HG02981 (cell line): ENCODE results near the gene UNC13B.
"Not testable (repeated sequence)": the region's sequence is repeated elsewhere in the genome, so short reads cannot be mapped to it uniquely, and the experiment has no call there.

Source experiments
- ATAC-seq: cut with Tn5 transposase; IDR thresholded peaks from one replicate; pipeline ENCODE4 v1.9.1; 2021; ENCODE audit warnings: mild to moderate bottlenecking, moderate library complexity; ENCODE audit not compliant: unreplicated experiment

UNC13B gene

DNA sequence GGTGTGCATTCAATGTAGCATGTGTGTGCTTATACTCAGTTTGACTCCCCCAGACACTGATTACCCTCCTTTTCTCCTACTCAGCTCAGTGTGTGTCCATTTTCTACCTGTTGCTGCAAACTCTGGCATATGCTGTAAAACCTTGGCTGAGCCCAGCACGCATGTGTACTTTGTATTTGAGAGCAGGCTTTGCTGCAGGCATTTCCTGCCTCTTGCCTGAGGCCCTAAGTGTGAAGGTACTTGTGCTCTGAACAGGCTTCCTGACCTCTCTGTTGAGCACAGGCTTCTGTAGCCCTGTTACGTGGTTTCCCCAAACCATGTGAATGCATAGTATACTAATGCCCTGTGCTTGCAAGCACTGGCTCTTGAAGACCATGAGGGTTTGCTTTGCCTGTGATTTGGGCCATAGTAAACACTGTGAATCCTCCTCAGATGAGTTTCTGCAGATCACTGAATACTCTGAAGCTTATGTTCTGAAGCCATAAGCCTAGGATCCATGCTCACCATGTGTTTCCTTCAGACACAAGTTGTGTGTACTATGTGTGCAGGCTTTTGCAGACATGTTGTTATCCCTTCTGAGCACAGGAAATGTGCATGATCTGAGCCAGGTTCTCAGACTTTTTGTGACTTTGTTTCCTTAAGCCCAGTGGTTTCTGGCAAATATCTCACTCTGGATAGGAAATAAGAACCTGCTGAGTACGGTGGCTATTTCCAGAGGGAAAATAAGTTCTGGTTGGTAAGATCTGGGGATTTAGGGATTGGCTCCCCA, 203.2 kb downstream of the UNC13B start:
- no peak for ATAC-seq

DNA sequence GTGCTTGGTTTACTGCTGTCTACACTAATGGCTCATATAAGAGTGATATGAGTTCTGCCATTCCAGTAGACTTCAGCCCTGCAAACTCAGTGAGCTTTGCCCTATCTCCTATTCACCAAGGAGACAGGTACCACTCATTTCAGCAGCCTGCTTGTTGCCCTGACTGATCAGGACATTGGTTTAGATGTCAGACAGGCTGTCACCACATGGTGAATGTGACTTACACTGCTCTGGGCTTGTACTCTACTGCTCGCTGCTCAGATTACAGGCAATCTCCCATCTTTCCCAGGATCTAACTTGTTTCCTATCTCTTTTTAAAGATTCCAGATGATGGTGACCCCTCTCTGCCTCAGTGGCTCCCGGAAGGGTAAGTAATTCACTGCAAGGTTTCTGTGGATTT, 204.8 kb downstream of the UNC13B start:
- ATAC-seq: no peak

DNA sequence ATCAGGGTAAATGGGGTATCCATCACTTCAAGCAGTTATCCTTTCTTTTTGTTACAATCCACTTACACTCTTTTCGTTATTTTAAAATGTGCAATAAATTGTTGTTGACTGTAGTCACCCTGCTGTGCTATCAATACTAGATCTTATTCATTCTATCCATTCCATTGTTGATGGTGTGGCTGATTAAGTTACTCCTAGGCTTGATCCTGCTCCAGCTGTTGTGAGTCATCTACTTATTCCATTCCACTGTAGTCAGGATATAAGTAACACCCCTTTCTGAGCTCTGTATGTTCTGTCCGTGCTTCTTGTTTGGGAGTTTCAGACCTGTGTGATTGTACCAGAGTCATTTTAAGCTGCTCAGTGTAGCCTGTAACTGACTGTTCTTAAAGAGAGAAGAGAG, 205.6 kb downstream of the UNC13B start:
- no peak for ATAC-seq

DNA sequence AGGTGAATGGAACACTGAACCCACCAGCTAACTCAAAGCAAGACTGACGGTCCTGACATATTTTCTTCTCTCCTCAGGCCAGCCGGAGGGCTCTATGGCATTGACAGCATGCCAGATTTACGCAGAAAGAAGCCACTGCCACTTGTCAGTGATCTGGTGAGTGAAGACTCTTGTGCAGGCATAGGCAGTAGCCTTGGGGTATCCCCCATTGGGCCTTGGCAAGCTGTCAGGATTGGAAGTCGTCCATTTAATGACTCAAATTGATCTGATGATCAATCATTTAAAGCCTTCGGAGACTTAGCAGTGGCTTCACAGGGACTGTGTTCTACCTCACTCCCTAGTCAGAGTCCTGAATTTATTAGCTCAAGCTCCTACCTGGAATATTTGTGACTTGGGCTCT, 208.4 kb downstream of the UNC13B start:
- ATAC-seq: no peak

DNA sequence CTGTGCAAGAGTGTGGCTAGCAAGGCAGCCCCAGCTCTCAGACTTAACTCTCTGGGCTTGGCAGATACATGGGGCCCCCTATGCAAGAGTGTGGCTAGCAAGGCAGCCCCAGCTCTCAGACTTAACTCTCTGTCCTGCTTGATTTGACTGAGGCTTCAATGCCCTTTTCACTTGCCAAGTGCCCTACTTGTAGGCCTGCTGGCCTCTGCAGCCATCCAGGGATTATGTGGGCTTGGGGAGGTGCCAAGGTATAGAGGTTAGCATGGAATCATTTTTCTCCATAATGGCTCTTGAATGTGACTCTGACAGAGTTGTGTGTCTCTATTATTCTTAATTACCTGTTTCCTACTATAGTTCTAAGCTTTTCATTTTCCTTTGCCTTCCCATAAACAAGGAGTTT, 212.6 kb downstream of the UNC13B start:
- ATAC-seq: no peak

DNA sequence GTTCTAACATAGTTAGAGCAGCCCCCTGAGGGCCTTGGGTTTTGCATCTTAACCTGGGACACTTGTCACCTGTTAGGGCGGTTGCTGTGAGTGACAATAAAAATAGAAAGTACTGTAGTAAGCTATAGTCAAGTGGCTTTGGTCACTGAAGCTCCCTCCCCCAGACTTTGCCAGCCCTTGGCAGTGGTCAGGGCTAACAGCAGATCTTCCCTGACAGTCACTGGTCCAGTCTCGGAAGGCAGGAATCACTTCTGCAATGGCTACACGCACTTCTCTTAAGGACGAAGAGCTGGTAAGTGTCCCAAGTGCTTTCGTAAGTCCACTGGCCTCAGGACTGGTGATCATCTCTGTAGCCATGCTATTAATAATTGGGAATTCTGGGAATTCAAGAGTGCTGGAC, 213.1 kb downstream of the UNC13B start:
- no peak for ATAC-seq

DNA sequence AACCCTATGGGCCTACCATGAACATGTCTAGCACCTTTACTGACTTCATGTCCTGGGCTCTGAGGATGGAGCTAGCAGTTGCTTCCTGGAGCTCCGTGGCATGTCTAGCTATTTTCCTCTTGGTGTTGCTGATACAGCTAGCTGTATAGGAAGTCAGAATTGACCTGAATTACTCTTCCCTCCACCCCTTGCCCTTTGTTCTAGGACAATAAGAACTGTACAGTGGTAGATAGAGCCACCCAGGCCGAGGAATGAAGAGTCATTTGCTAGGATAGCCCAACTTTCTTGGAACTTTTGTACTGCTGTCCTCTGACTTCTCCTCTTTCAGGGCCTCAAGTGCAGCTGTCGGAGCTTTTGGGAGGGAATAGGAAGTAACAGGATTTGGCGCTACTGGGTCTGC, 218.2 kb downstream of the UNC13B start:
- no peak for ATAC-seq

DNA sequence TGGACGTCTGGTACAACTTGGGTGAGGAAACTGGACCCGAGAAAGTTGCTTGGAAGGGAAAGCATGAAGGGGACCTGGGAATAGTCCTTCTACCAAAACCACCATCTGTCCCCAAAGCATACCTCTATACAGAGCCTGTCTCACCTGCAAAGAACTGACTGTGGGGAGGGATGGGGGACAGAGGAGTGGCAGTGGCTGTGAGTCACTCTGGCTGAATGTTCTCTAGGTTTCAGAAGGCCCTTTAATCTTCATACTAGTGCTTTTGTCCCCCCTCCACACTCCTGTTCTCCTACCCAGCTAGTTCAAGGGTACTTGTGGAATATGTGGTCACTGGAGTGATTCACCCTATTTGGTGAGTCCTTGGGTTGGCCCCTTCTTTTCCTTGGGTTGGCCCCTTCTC, 218.8 kb downstream of the UNC13B start:
- no peak for ATAC-seq

DNA sequence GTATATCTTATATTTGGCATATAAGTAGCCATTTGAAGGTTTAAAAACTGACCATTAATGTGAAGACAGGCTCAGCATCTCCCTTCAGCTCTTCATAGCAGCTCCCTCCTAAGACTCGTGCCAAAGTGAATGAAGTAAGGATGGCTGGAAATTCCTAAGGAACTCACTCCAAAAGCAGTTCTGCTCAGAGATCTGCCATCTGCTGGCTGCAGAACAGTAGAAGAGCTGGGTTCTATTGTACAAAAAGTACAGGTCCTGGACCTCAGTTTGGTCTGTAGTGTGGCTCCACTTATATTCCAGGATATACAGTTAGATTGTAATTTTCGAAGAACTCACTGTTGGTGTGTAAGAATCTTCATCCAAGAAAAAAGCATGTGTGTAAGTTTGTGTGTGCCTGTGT, 223.2 kb downstream of the UNC13B start:
- ATAC-seq: no peak

DNA sequence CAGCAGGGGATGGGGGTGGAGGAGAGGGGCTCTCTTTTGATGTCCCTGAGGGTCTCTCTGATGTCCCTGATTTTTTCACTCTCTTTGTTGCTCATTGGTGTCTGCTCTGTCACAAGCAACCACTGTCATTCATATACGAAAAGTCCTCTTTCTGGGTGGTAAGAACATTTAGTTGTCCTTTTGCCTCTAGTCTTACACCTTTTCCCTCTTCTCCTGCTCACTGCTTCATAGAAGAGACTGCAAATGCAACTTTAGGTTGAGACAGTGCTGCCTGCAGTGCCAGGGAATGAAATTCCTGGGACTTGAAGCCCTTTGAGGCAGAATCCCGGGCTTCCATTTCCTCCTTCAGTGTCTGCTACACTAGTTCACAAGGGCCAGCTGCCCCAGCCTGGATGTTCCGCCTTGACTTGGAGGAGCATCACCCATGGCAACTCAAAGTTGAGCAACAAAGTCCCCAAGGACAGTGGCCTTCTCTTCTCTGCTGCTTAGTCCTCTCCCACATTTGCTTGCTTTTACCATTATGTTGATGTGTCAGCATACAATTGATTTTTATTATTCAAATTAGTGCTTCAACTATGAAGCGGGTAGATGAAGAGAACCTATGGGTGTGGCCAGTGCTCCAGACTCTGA, 233.4 kb downstream of the UNC13B start:
- ATAC-seq: no peak

DNA sequence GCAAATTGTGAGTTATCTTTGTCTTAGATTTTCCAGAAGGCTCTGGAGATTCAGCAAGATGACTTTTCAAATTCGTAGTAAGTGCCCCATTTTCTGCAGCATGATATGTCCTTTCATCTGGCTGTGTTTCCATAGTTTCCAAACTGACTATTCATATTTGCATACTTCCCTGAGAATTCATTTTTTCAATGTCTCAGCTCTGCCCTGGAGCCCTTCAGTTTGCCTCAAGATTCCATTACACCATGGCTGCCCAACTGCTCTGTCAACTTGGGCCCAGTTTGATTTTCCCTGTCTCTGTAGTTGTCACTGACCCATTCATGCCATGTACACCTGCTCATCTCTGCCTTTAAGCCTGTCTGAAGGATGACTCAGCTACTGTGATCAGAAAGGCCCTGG, 233.9 kb downstream of the UNC13B start:
- no peak for ATAC-seq

DNA sequence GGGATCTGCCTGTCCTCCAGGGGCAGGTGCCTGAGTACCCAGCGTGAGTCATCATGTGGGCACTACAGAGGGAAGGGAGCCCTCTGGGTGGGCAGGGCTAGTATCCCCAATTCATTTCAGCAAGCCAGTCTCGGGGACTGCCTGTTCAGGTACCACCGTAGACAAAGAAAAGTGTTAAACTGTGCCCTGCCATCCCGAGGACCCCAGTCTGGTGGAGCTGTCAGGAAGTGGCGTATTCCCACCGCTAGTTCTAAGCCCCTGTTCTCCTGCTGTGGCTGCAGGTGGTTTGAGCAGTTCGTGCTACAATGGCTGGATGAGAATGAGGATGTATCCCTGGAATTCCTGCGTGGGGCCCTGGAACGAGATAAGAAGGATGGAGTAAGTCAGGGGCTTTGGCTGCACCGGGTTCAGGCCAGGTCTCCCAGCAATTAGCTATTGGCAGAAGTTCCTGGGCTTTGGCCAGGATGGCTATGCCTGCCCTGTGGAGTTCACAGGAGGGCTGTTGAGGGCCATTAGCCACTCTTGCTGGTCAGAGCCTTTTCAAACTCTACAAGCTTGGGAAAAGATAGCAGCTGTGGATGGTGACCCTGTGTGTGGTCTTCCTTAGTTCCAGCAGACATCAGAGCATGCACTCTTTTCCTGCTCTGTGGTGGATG, 234.9 kb downstream of the UNC13B start:
- ATAC-seq: no peak

DNA sequence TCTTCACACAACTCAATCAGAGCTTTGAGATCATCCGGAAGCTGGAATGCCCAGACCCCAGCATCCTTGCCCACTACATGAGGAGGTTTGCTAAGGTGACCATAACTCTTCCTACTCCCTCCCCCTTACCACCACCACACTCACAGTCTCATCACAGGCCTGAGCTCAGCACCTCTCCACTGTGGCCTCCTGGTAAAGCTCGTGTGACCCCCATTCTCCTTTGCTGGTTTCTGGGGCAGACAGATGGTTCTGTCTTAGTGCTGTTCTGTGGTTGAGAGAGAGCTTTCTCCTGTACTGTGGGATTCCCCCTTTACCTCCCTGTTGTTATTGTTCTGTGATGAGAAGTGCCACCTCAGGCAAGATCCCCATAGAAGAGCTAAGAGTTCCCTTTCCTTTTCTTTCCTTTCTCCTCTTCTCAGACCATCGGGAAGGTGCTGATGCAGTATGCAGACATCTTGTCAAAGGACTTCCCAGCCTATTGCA, 235.4 kb downstream of the UNC13B start:
- no peak for ATAC-seq

DNA sequence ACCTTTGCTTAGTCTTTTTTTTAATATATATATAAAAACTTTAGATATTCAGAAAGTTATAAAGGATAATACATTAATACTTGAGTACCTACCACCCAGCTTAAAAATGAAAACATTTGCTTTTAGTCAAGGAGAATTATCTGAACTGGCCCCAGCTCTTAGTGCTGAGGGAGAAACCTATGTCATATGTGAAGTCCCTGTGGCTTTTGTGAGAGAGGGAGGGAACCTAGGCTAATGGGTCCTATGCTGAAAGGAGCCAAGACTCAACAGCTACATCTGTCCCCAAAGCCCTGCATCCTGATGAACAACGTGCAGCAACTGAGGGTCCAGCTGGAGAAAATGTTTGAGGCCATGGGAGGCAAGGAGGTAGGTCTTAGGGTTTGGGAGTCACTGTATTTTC, 236.1 kb downstream of the UNC13B start:
- no peak for ATAC-seq

DNA sequence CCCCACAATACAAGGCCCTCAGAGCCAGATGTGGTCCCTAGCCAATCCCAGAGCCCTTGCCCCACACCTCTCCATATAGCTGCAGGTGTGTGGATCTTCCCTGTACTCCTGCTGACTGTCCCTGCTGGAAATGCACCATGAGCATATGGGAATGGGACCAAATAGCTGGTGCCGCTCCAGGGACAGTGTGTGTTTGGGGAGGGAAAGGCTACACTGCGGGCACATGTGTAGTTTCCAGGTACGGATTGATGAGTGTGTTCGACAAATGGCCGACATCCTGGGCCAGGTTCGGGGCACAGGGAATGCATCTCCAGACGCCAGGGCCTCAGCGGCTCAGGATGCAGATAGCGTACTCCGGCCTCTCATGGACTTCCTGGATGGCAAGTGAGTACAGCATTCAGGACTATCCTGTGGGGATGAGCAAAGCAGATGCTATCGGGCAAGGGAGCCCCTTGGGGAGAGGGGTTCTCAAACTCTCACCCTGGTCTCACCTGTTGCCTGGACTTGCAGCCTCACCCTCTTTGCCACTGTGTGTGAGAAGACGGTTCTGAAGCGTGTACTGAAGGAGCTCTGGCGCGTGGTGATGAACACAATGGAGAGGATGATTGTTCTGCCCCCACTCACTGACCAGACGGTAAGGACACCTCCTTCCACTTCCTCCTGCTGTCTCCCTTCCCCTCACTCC, 237.0 kb downstream of the UNC13B start:
- no peak for ATAC-seq

DNA sequence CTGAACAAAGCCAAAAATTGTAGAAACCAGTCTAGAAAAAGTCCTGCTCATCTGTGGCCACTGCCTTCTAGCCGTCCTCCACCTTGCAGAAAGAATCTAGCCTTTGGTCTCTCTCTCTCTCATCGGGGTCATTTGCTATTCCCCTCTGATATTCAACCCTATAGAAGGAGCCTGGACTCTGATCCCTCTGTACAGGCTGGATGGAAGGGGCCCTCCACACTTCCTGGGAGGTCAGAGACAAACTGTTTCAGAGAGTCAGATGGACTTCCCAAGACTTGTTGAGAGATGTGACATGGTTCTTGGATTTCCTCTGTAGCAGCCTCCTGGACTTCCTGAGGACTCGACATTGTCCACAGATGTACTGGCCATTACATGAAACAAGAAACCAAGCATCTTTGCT, 243.1 kb downstream of the UNC13B start:
- ATAC-seq: no peak

DNA sequence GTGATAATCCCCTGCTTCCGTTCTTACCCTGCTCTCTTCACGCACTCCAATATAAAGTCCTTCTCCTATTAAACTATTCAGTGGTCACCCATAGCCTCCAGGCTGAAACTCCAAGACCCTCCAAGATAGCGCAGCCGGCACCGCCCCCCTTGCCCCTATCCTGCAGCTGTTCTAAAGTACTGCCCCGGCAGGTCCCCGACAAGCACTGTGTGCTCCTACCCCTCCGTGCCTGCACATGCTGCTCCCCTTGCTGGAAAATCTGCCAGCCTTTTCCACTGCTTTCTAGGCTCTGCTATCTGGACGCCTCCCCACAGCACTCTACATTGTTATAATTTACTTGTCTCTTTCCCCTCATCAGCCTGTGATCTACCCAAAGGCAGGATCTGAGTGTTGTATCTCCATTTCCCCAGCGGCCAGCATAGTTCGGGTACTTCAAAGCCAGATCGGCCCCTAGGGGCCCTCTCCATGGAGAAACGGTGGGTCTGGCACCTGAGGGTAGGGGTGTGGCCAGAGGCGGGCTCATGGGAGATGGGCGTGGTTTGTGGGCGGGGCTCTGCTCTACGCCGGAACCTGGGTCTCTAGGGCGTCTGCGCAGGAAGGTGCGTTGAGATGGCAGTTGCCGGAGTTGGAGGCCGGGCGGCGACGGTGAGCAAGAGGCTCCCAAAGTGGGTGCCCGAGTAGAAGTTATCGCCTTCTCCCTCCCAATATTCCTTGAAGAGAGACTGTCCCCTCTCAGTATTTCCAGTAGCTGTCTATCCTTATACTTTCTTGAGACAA, 244.6 kb downstream of the UNC13B start:
- no peak for ATAC-seq

DNA sequence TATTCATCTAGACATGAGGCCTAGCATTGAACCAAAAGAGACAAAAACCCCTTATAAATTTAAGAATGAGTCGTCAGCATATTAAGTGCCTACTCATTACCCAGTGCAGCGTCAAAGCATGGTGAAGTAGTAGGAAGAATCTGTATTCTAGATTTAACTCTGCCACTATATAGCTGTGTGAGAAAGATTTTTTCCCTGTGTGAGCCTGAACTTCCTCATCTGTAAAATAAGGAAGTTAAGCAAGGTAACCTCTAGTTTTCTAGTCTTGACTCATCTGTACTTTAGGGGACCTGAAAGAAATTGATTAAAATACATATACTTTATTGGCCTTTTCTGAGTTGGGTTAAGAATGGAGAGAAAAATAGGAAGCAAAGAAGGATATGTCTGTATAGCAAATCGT, 246.0 kb downstream of the UNC13B start:
- no peak for ATAC-seq

DNA sequence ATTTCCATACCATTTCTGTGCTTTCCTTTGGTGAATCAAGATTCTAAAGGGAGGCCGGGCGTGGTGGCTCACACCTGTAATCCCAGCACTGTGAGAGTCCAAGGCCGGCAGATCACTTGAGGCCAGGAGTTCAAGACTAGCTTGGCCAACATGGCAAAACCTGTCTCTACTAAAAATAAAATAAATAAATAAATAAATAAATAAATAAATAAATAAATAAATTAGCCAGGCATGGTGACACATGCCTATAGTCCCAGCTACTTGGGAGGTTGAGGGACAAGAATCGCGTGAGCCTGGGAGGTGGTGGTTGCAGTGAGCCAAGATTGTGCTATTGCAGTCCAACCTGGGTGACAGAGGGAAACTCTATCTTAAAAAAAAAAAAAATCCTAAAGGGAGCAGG, 247.6 kb downstream of the UNC13B start:
- not testable (repeated sequence) for ATAC-seq

DNA sequence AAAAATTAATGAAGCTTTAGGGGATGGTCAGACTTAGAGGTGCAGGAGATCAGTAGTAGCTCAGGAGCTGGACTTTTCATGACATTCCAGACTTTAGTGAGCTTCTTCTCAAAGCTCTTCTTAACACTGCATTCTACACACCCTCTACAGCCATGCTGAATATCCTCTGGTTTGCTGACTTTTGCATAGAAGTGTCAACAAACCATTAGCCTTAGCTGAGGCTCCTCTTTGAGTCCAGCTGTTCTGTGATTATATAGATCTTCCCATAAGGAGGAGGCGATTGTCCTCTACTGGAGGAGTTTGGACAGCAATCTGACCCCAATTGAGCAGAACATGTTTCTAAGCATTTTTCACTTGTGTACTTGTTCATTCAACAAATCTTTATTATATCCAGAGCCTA, 253.1 kb downstream of the UNC13B start:
- ATAC-seq: no peak
